H9 (cell line): ENCODE results near the gene PPARD. TPM values are rescaled to one million over a fixed set of nuclear protein-coding genes. Genes with fewer than 3 reads are reported as not detected.

ENCODE experiments used
- DNase-seq: peaks from one replicate; pipeline ENCODE4 v3.0.0-alpha.2; 2017
- H2AFZ ChIP-seq: one replicate; pipeline ENCODE4 v1.6.1; 2013; ENCODE audit warnings: mild to moderate bottlenecking, low read length, control low read depth, moderate library complexity
- H2AK5ac ChIP-seq: 2 replicates; pipeline ENCODE4 v1.6.1; 2013; ENCODE audit warnings: low read length, control low read depth, mixed read lengths; ENCODE audit not compliant: insufficient read length
- H2BK120ac ChIP-seq: one replicate; pipeline ENCODE4 v1.6.1; 2013; ENCODE audit warnings: low read depth, mild to moderate bottlenecking, low read length, control low read depth, inconsistent platforms; ENCODE audit not compliant: poor library complexity, severe bottlenecking
- H2BK12ac ChIP-seq: 2 replicates; pipeline ENCODE4 v1.6.1; 2013; ENCODE audit warnings: low read length, control low read depth, mixed read lengths, low read depth; ENCODE audit not compliant: insufficient read length
- H2BK15ac ChIP-seq: 2 replicates; pipeline ENCODE4 v1.6.1; 2013; ENCODE audit warnings: low read depth, low read length, control low read depth
- H2BK20ac ChIP-seq: one replicate; pipeline ENCODE4 v1.6.1; 2013; ENCODE audit warnings: low read depth, mild to moderate bottlenecking, low read length, control low read depth, inconsistent platforms; ENCODE audit not compliant: poor library complexity, severe bottlenecking
- H2BK5ac ChIP-seq: 2 replicates; pipeline ENCODE4 v1.6.1; 2013; ENCODE audit warnings: low read length, control low read depth, mixed read lengths; ENCODE audit not compliant: insufficient read length
- H3K14ac ChIP-seq: 2 replicates; pipeline ENCODE4 v1.6.1; 2013; ENCODE audit warnings: low read length, control low read depth; ENCODE audit not compliant: insufficient read depth
- H3K18ac ChIP-seq: 2 replicates; pipeline ENCODE4 v1.6.1; 2013; ENCODE audit warnings: low read depth, mild to moderate bottlenecking, mixed read lengths, low read length, control low read depth; ENCODE audit not compliant: insufficient read length
- H3K23ac ChIP-seq: 2 replicates; pipeline ENCODE4 v1.6.1; 2013; ENCODE audit warnings: low read length, control low read depth, mixed read lengths, low read depth; ENCODE audit not compliant: insufficient read length
- H3K23me2 ChIP-seq: 2 replicates; pipeline ENCODE4 v1.6.1; 2013; ENCODE audit warnings: low read depth, mild to moderate bottlenecking, mixed read lengths, low read length, control low read depth; ENCODE audit not compliant: insufficient read length, poor library complexity, severe bottlenecking
- H3K27ac ChIP-seq: 2 replicates; pipeline ENCODE4 v1.5.1; 2013; ENCODE audit warnings: low read length, control low read depth, mixed read lengths, low read depth; ENCODE audit not compliant: insufficient read length
- H3K27me3 ChIP-seq: 2 replicates; pipeline ENCODE4 v1.6.1; 2013; ENCODE audit warnings: low read length, control low read depth, inconsistent platforms; ENCODE audit not compliant: insufficient read depth
- H3K4ac ChIP-seq: 2 replicates; pipeline ENCODE4 v1.6.1; 2013; ENCODE audit warnings: low read depth, mild to moderate bottlenecking, control low read depth, inconsistent platforms, low read length, moderate library complexity
- H3K4me1 ChIP-seq: 2 replicates; pipeline ENCODE4 v1.6.1; 2013; ENCODE audit warnings: low read length, control low read depth, inconsistent platforms; ENCODE audit not compliant: insufficient read depth
- H3K4me2 ChIP-seq: 2 replicates; pipeline ENCODE4 v1.6.1; 2013; ENCODE audit warnings: low read length, control low read depth, mixed read lengths; ENCODE audit not compliant: insufficient read length, insufficient read depth
- H3K56ac ChIP-seq: 2 replicates; pipeline ENCODE4 v1.6.1; 2013; ENCODE audit warnings: low read depth, mild to moderate bottlenecking, mixed read lengths, low read length, control low read depth; ENCODE audit not compliant: insufficient read length
- H3K79me1 ChIP-seq: 2 replicates; pipeline ENCODE4 v1.6.1; 2013; ENCODE audit warnings: low read depth, mild to moderate bottlenecking, moderate library complexity, low read length, control low read depth, inconsistent platforms; ENCODE audit not compliant: insufficient read depth, poor library complexity, severe bottlenecking
- H3K79me2 ChIP-seq: 2 replicates; pipeline ENCODE4 v1.6.1; 2013; ENCODE audit warnings: low read length, control low read depth, inconsistent platforms; ENCODE audit not compliant: insufficient read depth
- H3K9ac ChIP-seq: 2 replicates; pipeline ENCODE4 v1.6.1; 2013; ENCODE audit warnings: low read length, control low read depth, mixed read lengths; ENCODE audit not compliant: insufficient read length; ENCODE audit errors: extremely low read depth
- H3K9me3 ChIP-seq: one replicate; pipeline ENCODE4 v1.6.1; 2013; ENCODE audit warnings: low read depth, low read length, inconsistent platforms; ENCODE audit not compliant: control insufficient read depth
- H3T11ph ChIP-seq: one replicate; pipeline ENCODE4 v1.6.1; 2013; ENCODE audit warnings: mild to moderate bottlenecking, low read length, control low read depth, inconsistent platforms
- H4K20me1 ChIP-seq: one replicate; pipeline ENCODE4 v1.6.1; 2013; ENCODE audit not compliant: control insufficient read depth, insufficient read length, insufficient read depth
- H4K5ac ChIP-seq: 2 replicates; pipeline ENCODE4 v1.6.1; 2013; ENCODE audit warnings: low read depth, mild to moderate bottlenecking, mixed read lengths, low read length, control low read depth; ENCODE audit not compliant: insufficient read length
- H4K8ac ChIP-seq: replicated peaks from 2 replicates; pipeline ENCODE4 v1.6.1; 2013; ENCODE audit warnings: low read length, control low read depth, mixed read lengths, low read depth; ENCODE audit not compliant: insufficient read length
- H4K91ac ChIP-seq: 2 replicates; pipeline ENCODE4 v1.6.1; 2013; ENCODE audit warnings: low read depth, mild to moderate bottlenecking, moderate library complexity, mixed read lengths, low read length, control low read depth; ENCODE audit not compliant: insufficient read length
- H3K27ac Mint-ChIP-seq, 3 experiments: 2 replicates in 2 of 3; 3 replicates in 1 of 3; pipeline ENCODE4 v1.8.0; 2020 to 2021; ENCODE audit warnings: mixed read lengths in 3 of 3, mild to moderate bottlenecking in 1 of 3, moderate library complexity in 1 of 3
- H3K27me3 Mint-ChIP-seq: 2 replicates; pipeline ENCODE4 v1.8.0; 2021; ENCODE audit warnings: low read depth, mild to moderate bottlenecking, moderate library complexity, mixed read lengths
- H3K36me3 Mint-ChIP-seq, 3 experiments: 2 replicates in 2 of 3; 3 replicates in 1 of 3; pipeline ENCODE4 v1.8.0; 2020 to 2021; ENCODE audit warnings: low read depth in 3 of 3, mixed read lengths in 3 of 3; ENCODE audit not compliant: insufficient read depth in 1 of 3
- H3K4me1 Mint-ChIP-seq, 2 experiments: 2 replicates each; pipeline ENCODE4 v1.8.0; 2020; ENCODE audit warnings: mixed read lengths in 2 of 2
- H3K4me3 Mint-ChIP-seq, 2 experiments: 2 replicates in 1 of 2; 3 replicates in 1 of 2; pipeline ENCODE4 v1.8.0; 2020 to 2021; ENCODE audit warnings: mild to moderate bottlenecking in 2 of 2, mixed read lengths in 2 of 2, moderate library complexity in 1 of 2
- H3K9me3 Mint-ChIP-seq, 2 experiments: 2 replicates in 1 of 2; 3 replicates in 1 of 2; pipeline ENCODE4 v1.8.0; 2020; ENCODE audit warnings: mild to moderate bottlenecking in 2 of 2, mixed read lengths in 2 of 2, moderate library complexity in 1 of 2
- WGBS: extraction: QIAGEN DNeasy Blood & Tissue Kit; methylation state at CpG from one replicate; pipeline ENCODE4 v1.1.7; 2013; ENCODE audit warnings: missing lambda C conversion rate, low lambda C conversion rate, mixed read lengths; ENCODE audit not compliant: insufficient read length; ENCODE audit errors: extremely low coverage; 5-methylcytosine and 5-hydroxymethylcytosine counted together
- total RNA-seq: library from RNA; stranded (reverse); gene quantifications from 2 replicates; pipeline ENCODE4 v1.2.1, GENCODE V29; 2021
- TF ChIP-seq, protein P1 (sequence below): fragments of 200-600 bp; sonication (generic); conservative IDR thresholded peaks from 3 replicates; pipeline ENCODE4 v1.8.0; 2021; ENCODE audit warnings: antibody characterized with exemption, mild to moderate bottlenecking

PPARD gene
- total RNA-seq, 1 experiment from 2014 or later, result 11.7 TPM

GRCh38 chr6:35382015-35382414, 39.7 kb downstream of the PPARD start:
- H2BK12ac ChIP-seq, result no peak overlapping the region
- H2AFZ ChIP-seq, result no peak overlapping the region
- no peak overlapping the region for H3K4me2 ChIP-seq
- peaks cover 9 to 14% (median 12%) of the 10 kb centered on the region in 3 experiments for H3K36me3 Mint-ChIP-seq
- no peaks in the 10 kb centered on the region for H4K20me1 ChIP-seq
- H3K18ac ChIP-seq, result no peak overlapping the region
- H3K9me3 ChIP-seq, result peaks cover 4% of the 10 kb centered on the region
- H3K4me1 Mint-ChIP-seq, result peaks cover 5% of the 10 kb centered on the region in 2 experiments; a peak in 3 of 4 replicates
- no peak overlapping the region for H3K4ac ChIP-seq
- H3K27me3 Mint-ChIP-seq, result no peaks in the 10 kb centered on the region
- no peak overlapping the region for H3K27ac Mint-ChIP-seq
- no peaks in the 10 kb centered on the region for H3K23me2 ChIP-seq
- H3K27ac ChIP-seq, result no peak overlapping the region
- no peak overlapping the region for H2AK5ac ChIP-seq
- no peak overlapping the region for H3K9ac ChIP-seq
- no peak overlapping the region for H4K8ac ChIP-seq
- no peak overlapping the region for H3K4me3 Mint-ChIP-seq
- H3K14ac ChIP-seq, result no peak overlapping the region
- no peak overlapping the region for H4K5ac ChIP-seq
- H3T11ph ChIP-seq, result no peak overlapping the region
- H3K79me1 ChIP-seq, result no peaks in the 10 kb centered on the region
- peaks cover 6 to 14% of the 10 kb centered on the region in 2 experiments for H3K9me3 Mint-ChIP-seq
- H2BK120ac ChIP-seq, result no peak overlapping the region
- no peak overlapping the region for H4K91ac ChIP-seq
- TF ChIP-seq, protein P1, sequence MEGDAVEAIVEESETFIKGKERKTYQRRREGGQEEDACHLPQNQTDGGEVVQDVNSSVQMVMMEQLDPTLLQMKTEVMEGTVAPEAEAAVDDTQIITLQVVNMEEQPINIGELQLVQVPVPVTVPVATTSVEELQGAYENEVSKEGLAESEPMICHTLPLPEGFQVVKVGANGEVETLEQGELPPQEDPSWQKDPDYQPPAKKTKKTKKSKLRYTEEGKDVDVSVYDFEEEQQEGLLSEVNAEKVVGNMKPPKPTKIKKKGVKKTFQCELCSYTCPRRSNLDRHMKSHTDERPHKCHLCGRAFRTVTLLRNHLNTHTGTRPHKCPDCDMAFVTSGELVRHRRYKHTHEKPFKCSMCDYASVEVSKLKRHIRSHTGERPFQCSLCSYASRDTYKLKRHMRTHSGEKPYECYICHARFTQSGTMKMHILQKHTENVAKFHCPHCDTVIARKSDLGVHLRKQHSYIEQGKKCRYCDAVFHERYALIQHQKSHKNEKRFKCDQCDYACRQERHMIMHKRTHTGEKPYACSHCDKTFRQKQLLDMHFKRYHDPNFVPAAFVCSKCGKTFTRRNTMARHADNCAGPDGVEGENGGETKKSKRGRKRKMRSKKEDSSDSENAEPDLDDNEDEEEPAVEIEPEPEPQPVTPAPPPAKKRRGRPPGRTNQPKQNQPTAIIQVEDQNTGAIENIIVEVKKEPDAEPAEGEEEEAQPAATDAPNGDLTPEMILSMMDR, result no peak
- DNase-seq, result no peak
- WGBS, result no CpG with 5 or more reads among the region's 6 CpGs
- no peaks in the 10 kb centered on the region for H3K79me2 ChIP-seq
- no peak overlapping the region for H2BK15ac ChIP-seq
- H2BK20ac ChIP-seq, result no peak overlapping the region
- no peaks in the 10 kb centered on the region for H3K27me3 ChIP-seq
- H3K23ac ChIP-seq, result no peak overlapping the region
- H3K56ac ChIP-seq, result no peak overlapping the region
- no peaks in the 10 kb centered on the region for H3K4me1 ChIP-seq
- no peak overlapping the region for H2BK5ac ChIP-seq
